ENCODE data around the gene VANGL2.
A peak's percentile ranks its signal among the peaks of the same experiment; 100 is the strongest.

Gene VANGL2

GRCh38 chr1:160460683-160461287 lies 60.4 kb downstream of the VANGL2 start:
- DNase-seq: peak; percentile 42 to 55

- no peak for DNase-seq
These were observed 64.8 kb downstream of the VANGL2 start for GRCh38 chr1:160465123-160465522.

- no peak for DNase-seq
These were observed 66.6 kb downstream of the VANGL2 start for GRCh38 chr1:160466961-160467360.

- no peak for DNase-seq
These were observed 67.2 kb downstream of the VANGL2 start for GRCh38 chr1:160467576-160467975.

GRCh38 chr1:160471253-160471652 lies 70.9 kb downstream of the VANGL2 start:
- no peak for DNase-seq

GRCh38 chr1:160472112-160472511 lies 71.7 kb downstream of the VANGL2 start:
- no peak for DNase-seq

- no peak for DNase-seq
These were observed 74.3 kb downstream of the VANGL2 start for GRCh38 chr1:160474392-160475242.
